Stimulated activated CD4-positive, alpha-beta T cell treated with anti-CD3 and anti-CD28 coated beads, TNF-alpha, amount 100 ng/mL, for 1 hour (primary cell): ENCODE results near the gene SP100.
"Not testable (repeated sequence)": the region's sequence is repeated elsewhere in the genome, so short reads cannot be mapped to it uniquely, and the experiment has no call there.

ENCODE experiments used
- DNase-seq, 3 donors: peaks; one replicate each; pipeline ENCODE4 v3.0.0-alpha.2; 2020; ENCODE audit warnings: low read depth in 3 of 3, low spot score in 1 of 3

The SP100 gene

DNA sequence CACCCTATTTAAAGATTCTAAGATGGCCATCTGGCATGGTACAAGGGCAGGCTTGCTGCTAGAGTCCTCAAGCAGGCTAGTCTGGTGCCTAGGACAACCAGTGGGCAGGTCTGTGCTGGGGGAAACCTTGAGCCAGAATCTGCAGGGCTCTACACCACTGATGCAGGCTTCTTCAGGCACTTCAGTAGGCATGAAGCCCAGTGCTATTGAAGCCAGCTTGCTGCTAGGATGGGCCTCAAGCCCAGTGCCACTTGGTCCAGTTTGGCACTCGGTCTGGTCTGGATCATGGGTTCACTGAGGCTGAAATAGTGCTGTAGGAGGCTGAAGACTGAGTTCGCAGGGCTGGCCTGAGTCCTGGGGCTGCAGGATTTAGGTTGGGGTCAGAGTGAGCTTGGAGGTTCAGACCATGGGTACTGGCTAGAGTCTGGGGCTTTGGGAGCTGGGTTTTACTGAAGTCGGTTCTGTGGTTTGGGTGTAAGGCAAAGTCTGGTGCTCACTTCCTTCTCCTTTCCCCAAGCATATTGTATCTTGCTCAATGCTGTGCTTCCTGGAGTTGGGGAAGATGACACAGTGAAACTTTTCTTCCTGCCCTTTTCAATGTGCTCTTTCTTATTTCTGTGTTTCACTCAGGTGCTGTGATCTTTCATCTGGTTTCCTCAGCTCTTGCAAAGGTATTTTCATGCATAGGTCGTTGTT, 41.2 kb downstream of the SP100 start:
- no peak for DNase-seq

DNA sequence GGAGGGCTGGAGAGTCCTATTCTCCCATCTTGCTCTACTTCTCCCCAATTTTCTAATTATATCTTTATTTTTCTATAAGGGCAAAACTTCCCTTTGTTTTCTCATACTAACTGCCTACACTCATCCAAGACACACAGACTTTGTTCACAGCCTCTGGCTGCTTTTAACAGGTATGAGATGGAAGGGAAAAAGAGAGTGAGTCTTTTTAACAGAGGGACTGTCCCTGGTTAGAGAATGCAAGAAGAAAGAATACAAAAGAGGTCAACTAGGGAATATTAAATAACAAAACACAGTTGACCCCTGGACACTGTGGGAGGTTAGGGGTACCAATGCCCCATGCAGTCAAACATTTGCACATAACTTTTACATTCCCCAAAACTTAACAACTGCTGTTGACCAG, 41.8 kb downstream of the SP100 start:
- no peak for DNase-seq

DNA sequence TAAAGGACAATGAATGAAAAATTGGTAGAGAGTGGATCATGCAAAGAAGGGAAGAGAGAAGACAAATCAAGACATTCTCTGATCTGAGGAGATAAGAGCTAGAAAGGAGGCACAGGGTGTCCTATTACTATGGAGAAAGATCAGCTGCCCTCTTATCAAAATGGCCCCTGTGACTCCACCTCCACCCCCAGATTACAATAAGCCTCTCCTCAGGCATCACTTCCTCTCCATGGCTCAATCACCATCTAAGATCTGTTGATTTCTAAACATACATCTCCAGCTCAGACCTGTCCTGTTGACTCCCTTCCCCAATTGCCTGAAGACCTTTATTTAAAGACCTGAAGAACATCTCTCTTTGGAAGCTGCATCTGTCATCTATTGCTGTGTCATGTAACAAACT, 43.2 kb downstream of the SP100 start:
- no peak for DNase-seq

DNA sequence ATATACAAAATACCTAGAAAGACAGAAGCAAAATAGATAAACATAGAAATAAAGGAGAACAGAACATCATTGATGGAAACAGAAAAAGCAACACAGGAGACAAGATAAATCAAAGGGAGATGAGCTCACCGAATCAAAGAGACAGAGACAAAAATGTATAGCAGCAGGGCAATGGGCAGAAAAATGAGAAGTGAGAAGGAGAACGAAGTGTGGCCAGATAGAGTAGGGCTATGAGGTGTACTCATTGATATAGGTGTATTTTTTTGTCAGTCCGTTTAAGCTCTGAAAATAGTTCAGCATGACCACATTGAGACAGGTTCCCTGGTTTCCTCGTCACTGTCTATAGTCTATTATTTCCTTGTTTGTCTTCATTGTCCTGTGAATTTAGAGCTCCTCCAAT, 55.1 kb downstream of the SP100 start:
- no peak for DNase-seq

DNA sequence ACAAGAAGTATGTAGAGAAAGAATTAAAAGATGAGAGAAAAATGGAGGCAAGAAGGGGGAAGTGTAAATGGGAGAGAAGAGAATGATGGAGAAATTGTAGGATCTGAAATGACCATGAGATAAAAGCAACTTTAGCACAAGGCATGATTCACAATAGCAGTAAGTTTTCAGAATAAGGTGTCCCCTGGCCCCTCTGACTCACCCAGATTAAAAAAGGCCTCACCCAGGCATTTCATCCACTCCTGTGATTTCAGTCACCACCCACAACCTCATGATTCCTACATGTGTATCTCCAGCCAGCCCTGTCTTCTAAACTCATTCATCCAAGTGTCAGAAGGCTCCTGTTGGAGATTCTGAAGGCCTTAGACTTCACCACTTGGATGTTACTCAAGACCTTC, 56.6 kb downstream of the SP100 start:
- no peak for DNase-seq

DNA sequence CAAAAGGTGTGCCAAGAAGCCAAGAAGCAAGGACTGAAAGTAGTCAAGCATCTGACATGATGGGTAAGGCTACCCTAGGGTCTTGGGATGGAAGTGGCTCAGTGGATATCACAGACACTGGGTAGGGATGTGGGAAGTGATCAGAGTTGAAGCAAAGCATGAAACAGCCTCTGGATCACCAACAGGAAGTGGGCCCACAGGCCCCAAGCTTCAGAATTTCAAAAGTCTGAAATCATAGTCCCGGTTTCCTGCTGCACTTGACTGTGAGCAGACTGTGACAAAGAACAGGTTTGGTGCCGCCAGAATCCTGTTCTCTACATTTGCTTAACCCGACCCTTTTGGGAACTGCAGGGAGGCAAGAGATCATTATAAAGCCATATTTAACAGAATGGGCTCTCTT, 57.4 kb downstream of the SP100 start:
- DNase-seq: no peak

DNA sequence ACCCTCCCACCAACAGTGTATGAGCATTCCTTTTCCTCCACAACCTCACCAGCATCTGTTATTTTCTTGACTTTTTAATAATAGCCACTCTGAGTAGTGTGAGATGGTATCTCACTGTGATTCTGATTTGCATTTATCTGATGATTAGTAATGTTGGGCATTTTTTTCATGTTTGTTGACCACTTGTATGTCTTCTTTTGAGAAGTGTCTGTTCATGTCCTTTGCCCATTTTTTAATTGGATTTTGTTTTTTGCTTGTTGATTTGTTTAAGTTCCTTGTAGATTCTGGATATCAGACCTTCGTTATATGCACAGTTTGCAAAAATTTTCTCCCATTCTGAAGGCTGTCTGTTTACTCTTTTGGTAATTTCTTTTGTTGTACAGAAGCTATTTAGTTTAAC, 59.1 kb downstream of the SP100 start:
- no peak for DNase-seq

DNA sequence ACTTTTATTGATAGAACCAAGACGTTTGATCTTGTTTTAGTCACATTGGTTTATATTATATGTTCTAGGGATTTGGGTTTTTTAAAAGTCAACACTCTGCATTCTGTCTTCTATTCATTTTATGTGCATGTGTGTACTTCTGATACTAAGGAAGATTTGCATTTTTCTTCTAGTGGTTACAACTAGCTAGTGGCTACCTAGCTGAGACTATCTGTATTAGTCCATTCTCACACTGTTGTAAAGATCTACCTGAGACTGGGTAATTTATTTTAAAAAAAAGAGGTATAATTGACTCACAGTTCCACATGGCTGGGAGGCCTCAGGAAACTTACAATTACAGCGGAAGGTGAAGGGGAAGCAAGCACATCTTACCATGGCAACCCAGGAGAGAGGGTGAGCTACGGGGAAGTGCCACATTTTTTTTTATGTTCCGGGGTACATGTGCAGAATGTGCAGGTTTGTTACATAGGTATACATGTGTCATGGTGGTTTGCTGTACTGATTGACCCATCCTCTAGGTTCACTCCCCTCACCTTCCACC, 69.9 kb downstream of the SP100 start:
- no peak for DNase-seq

DNA sequence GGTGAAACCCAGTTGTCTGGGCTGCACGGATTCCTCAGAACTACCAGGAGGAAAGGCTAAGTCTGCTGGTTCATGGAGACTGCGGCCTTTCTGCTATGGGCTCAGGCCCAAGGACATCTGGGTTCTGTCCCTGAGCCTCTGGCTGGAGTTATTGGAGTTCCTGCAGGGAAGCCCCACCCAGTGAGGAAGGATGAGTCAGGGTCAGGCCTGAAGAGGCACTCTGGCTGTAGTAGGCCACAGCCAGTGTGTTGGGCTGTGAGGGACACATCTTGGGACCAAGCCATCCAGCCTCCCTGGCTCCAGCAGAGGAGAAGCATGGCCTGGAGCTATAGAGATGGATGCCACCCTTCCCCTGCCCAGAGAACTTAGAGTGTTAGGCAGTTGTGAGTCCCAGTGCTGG, 75.2 kb downstream of the SP100 start:
- not testable (repeated sequence) for DNase-seq

DNA sequence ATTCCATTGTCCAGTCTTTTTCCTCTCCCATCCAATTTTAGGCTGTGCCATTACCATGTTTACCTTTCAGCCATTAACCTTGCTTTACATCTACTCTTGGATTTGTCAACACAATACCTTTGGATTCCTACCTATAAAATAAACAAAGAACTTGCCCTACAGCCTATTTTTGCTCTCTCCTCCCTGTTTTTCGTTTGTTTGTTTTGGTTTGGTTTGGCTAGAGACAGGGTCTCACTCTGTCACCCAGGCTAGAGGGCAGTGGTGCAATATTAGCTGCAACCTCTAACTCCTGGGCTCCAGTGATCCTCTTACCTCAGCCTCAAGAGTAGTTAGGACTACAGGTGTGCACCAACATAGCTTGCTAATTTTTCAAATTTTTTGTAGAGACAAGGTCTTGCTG, 76.1 kb downstream of the SP100 start:
- no peak for DNase-seq

DNA sequence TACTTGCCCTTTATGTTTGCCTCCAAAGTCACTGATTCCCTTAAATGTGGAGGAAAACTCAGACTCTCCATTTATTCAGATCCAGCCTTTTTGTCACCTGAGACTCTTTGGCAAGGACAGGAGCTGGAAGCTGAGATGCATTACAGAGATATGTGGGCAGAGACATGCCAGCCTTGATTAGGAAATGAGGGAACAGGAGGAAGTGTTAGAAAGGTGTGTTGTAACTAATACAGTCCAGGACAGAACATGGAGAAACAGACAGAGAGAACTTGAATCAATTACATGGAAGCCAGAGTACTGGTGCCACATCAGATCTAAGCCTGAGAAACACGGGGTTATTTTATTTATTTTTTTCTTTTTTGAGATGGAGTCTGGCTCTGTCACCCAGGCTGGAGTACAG, 79.0 kb downstream of the SP100 start:
- DNase-seq: no peak

DNA sequence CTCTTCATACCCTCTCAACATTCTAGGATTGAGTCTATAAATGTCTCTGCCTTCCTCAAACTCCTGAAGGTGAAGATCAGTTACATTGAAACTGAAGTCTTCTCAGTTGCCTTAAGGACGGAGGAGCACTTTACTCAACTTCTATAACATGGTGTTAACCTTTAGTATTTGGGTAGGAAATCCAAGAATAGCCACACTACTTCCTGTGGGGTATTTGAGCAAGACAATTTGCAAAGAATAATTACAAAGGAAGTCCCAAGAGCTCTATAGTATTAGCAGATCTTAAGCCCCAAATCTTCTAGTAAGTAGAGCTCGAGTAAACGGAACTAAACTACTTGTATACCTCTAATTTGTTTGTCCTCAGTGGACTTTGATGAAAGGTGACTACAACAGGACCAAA, 80.9 kb downstream of the SP100 start:
- no peak for DNase-seq

DNA sequence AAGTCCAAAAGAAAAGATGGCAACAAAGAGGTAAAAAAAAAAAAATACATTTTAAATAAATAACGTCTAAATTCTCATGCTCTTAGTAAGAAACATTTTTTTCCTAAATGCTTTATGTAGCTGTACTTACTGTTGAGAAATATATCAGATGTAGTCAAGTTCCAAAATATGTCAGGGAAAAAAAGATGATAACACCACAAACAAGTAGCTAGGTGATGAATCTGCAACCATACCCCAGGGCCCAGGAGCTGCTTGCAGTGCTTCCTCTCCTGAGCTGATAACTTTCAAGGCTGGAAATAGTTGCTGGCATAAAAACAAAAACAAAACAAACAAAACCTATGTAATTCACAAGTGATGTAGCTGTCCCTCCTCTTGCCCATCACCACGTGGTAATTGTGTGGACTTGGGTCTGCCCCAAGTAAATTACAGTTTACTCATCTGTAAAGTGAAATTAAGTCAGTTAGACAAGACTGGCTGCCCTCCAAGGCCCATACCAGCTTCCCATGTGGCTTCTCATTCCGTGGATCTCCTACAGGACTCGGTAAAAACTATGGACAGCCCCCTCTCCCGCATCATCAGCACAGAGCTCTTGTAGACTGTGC, 82.6 kb downstream of the SP100 start:
- DNase-seq: no peak

DNA sequence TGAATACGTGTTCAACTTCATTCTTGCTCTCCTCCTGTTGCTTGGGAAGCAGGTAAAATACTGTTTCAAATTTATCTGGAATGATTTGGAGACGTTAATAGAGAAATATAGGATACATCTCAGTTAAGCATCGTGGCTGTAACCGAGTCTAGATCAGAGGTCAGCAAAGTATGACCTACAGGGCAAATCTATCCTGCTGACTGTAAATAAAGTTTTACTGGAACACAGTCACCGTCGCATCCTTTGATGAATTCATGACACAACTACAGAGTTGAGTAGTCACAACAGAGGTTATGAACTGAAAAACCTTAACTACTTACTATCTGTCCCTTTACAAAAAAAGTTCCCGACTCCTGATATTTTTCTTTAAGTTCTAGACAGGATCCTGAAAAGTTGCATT, 86.6 kb downstream of the SP100 start:
- no peak for DNase-seq

DNA sequence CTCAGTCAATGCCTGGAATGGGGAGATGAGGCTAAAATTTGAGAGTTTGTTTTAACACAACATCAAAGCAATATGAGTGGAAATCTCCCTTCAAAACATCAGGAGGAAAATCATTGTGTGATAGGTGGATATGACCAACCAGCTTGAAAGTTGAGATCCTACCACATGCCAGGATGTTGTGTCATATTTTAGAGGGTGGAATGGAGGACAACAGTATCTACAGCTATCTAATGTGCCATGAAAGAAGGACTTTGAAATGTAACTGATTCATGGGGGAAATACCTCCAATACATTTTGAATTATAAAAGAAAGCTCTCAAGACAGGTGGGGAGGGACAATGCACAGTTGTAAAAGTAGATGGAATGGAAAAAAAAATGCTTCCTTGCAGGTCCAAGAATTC, 87.8 kb downstream of the SP100 start:
- no peak for DNase-seq

DNA sequence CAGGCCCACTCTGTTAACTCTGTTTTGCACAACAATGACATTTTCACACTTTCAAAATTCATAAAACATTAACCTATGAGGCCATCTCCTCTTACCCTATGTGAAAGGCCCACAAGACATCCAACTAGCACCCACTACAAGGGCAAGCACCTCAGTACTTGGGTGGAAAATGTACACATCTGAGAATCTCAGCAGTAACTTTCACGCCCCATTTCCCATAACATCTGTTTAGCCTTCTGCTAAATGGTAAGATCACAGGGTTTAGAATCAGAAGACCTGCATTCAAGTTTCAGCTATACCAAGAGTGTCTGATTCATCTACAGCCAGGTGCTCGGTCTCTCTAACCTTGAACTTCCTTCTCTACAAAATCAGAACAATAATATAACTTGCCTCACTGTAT, 89.2 kb downstream of the SP100 start:
- no peak for DNase-seq

DNA sequence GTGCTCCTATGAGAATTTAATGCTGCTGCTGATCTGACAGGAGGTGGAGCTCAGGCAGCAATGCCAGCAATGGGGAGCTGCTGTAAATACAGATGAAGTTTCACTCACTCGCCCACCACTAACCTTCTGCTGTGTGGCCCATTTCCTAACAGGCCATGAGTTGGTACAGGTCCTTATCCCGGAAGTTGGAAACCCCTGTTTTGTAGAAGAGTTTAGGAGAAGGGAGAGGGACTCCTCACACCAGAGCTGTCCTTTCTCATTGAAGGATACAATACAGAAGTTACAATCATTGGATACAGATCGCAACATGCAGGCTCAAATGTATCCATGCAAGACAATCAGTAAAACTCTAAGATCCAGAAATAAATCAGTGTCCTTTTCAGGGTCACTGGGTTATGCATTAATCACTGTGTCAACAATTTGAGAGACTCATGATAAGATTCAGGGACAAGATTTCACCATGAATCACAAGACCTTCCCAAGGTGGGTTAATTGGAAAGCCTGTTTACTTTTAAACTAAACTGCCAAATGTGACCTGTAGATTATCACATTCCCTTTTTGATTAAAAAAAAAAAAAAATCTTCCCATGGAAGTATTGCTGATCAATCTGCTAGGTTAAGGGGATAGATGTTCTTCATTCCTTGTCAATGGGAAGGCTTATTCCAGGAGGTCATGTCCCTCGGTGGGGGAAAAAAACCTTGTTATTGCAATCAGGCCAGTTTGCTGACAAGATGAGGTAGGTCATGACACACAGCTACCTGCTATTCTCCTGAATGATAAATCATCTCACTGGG, 97.2 kb downstream of the SP100 start:
- DNase-seq: no peak

DNA sequence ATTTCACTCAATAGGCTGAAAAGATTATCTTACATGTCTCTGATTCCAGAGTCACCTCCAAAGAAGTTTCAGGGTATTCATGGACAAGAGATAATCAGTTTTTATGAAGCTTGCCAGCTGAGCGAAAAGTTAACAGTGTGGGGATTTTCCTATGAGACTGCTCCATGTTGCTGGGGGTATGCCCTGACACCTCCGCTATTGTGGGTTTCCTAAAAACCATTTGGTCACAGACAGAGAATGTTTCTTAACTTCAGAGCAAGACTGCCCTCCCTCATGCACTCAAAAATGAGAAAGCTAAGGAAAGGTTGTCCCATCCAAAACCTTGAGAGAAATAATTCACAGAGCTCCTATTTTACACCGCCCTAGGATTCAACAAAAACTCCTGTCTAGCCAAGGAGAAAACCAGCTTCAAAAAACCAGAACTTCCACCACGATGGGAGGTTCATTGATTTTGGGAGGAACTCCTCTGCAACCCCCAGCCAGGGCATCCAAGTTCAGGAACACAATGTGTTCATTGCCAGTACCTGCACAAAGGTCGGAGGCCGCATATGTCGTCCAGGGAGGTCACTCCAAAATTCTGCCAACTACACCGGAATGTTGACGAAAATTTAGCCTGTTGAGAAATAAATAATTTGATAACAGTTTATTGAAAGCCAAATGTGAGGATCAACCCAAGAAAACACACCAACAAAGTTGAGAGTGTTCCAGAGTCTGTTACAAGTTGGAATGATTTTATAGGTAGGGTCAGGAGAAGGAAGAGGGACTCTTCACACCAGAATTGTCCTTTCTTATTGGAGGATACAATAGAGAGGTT, 104.3 kb downstream of the SP100 start:
- no peak for DNase-seq

DNA sequence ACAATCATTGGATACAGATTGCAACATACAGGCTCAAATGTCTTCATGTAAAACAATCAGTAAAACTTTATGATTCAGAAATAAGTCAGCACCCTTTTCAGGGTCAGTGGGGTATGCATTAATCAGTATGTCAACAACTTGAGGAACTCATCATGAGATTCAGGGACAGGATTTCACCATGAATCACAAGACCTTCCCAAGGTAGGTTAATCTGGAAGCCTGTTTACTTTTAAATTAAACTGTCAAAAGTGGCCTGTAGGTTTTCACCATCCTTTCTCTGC, 104.8 kb downstream of the SP100 start:
- no peak for DNase-seq

DNA sequence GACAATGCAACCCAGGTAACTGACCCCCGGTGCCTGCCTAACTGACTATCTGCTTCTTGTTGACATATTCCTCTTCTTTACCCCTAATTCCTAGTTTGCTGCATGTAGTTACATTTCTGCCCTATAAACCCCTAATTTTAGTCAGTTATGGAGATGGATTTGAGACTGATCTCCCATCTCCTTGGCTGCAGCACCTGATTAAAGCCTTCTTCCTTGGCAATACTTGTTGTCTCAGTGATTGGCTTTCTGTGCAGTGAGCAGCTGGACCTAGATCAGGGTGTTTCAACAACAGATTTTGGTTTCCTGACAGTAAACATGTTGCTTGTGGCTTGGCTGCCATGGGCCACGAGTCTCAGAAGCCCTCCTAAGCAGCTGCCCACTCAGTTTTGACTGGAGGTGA, 105.4 kb downstream of the SP100 start:
- no peak for DNase-seq

DNA sequence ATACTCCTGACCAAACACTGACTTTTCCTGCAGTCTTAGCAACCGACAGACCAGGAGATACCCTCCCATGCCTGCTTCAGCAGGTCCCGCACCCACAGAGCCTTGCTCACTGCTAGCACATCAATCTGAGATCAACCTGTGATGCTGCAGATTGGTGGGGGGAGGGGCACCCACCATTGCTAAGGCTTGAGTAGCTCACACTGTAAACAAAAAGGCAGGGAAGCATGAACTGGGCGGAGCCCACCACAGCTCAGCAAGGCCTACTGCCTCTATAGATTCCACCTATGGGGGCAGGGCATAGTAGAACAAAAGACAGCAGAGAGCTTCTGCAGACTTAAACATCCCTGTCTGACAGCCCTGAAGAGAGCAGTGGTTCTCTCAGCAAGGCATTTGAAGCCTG, 109.7 kb downstream of the SP100 start:
- DNase-seq: no peak

DNA sequence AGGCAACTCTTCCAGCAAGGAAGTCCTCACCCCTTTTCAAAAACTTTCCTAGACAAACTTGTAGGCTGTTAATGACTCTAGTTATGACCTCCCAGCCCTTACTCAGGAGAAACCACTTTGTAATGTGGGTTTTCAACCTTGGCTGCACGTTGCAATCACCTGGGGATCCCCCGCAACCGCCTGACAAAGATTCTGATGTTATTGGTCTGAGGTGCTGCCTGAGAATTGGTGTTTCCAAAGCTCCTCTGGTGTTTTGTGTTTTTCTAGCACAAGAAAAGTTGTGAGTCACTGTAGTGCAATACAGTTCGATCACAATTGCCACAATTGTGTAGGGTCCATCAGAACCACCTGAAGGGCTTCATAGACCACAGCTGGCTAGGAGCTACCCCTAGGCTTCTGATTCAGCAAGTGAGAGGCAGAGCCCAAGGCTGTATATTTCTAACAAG, 121.6 kb downstream of the SP100 start:
- DNase-seq: no peak
